Measurements from ENCODE around the gene GRIN3A. TPM values are rescaled to one million over a fixed set of nuclear protein-coding genes. Genes with fewer than 3 reads are reported as not detected.

The GRIN3A gene
- total RNA-seq, 2 donors from 2014 or later = 0.12 to 0.45 TPM

DNA sequence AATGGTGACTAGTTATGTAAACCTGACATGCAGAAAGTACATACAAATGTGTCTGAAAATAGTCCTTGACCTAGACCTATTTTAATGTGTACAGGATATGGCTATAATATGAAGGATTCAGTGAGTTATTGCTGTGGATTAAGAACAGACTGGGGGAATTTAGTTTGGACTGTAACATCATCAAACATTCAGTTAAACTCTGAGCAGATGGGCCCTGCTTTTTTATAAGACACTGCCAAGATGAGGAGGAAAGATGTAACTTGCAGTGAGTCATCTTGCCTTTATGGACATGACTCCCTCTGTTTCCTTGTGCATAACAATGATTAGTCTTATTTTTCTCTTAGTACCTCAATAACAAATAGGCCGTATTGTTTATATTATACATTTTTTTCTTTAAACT is 155.9 kb downstream of the GRIN3A start:
- no peak for TF ChIP-seq CTCF (IDR thresholded peaks at IDR 0.05)
- Histone ChIP-seq H3K27me3 (no peaks in the 10 kb centered on the region), H3K9me3 (no peaks in the 10 kb centered on the region), H3K36me3 (no peaks in the 10 kb centered on the region), H3K4me1 (no peaks in the 10 kb centered on the region), H3K9ac (ENCODE audit: low read depth in 2 of 2, low read length in 2 of 2) (no peak overlapping the region), H3K4me3 (no peak overlapping the region), H3K27ac (no peak overlapping the region)
- no peak for DNase-seq
- intact Hi-C loops (cut with DNase I) = no loop called here

GRCh38 chr9:101579711-101580545 is 158.5 kb downstream of the GRIN3A start:
- Histone ChIP-seq H3K4me1 (no peaks in the 10 kb centered on the region), H3K36me3 (no peaks in the 10 kb centered on the region), H3K9ac (ENCODE audit: low read depth in 2 of 2, low read length in 2 of 2) (no peak overlapping the region), H3K9me3 (no peaks in the 10 kb centered on the region), H3K27me3 (no peaks in the 10 kb centered on the region), H3K4me3 (no peak overlapping the region), H3K27ac (no peak overlapping the region)
- DNase-seq = no peak
- intact Hi-C loops (cut with DNase I) = no loop called here
- TF ChIP-seq CTCF (IDR thresholded peaks at IDR 0.05) = no peak

GRCh38 chr9:101578378-101578777 is 160.1 kb downstream of the GRIN3A start:
- intact Hi-C loops (cut with DNase I) = no loop called here
- Histone ChIP-seq H3K9me3 (no peaks in the 10 kb centered on the region), H3K4me3 (no peak overlapping the region), H3K27me3 (no peaks in the 10 kb centered on the region), H3K36me3 (no peaks in the 10 kb centered on the region), H3K9ac (ENCODE audit: low read depth in 2 of 2, low read length in 2 of 2) (no peak overlapping the region), H3K4me1 (no peaks in the 10 kb centered on the region), H3K27ac (no peak overlapping the region)
- no peak for DNase-seq
- no peak for TF ChIP-seq CTCF (IDR thresholded peaks at IDR 0.05)

DNA sequence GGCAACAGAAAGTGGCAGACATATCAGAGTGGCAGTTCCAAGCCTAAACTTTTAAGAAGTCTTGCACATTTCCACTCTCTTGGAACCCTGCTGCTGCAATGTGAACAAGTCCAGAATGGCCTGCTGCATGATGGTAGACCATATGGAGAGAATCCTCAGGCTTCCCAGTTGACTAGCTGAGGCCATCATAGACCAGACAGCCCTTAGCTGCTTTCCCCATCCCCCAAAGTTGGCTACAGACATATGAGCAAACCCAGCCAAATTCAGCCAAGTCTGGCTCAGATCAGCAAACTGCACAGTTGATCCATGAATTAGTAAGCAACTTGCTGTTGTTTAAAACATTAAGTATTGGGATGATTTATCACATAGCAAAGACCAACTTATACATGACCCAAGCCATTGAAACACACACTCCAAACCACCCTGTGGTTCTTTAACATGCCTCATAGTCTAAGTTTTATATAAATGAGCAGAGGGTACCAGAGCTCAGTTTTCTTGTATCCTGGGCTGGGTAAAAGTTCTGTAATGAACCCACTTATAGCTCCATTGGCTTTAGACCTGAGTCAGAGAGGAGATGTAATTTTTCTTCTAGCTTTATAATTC is 163.6 kb downstream of the GRIN3A start:
- no peak overlapping the region for H3K9ac ChIP-seq (ENCODE audit: low read depth in 2 of 2, low read length in 2 of 2)
- DNase-seq = no peak
- H3K27ac ChIP-seq = no peak overlapping the region
- no peak for TF ChIP-seq CTCF (IDR thresholded peaks at IDR 0.05)
- no peaks in the 10 kb centered on the region for H3K36me3 ChIP-seq
- H3K27me3 ChIP-seq = no peaks in the 10 kb centered on the region
- intact Hi-C loops (cut with DNase I) = no loop called here
- H3K4me1 ChIP-seq = no peaks in the 10 kb centered on the region
- no peak overlapping the region for H3K4me3 ChIP-seq
- H3K9me3 ChIP-seq = no peaks in the 10 kb centered on the region

DNA sequence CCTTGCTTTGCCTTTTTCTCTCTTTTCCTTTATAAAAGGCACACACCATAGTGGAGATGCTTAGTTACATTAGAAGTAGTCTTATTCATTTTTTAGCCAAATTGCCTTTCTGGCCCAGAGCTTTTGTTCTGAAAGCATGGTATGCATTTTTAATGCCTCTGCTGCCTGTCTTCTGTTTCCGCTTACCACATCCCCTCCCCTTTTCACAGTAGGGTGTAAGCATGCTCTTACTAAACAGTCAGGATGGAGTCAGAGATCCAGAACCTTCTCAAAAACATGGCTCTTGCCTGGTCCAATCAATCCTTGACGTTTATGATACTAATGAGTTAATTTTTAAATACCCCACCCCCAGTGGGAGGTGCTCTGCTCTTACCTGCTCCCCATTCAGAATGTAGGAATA is 166.1 kb downstream of the GRIN3A start:
- Histone ChIP-seq H3K4me1 (no peaks in the 10 kb centered on the region), H3K27ac (no peak overlapping the region), H3K4me3 (no peak overlapping the region), H3K27me3 (no peaks in the 10 kb centered on the region), H3K36me3 (no peaks in the 10 kb centered on the region), H3K9me3 (no peaks in the 10 kb centered on the region), H3K9ac (ENCODE audit: low read depth in 2 of 2, low read length in 2 of 2) (no peak overlapping the region)
- no peak for DNase-seq
- intact Hi-C loops (cut with DNase I) = no loop called here
- TF ChIP-seq CTCF (IDR thresholded peaks at IDR 0.05) = no peak

All from colonic mucosa (tissue), 4 donors.